Esophagus mucosa (tissue), 1 donor: ENCODE measurements around the gene LNX1. TPM values are rescaled to one million over a fixed set of nuclear protein-coding genes. Genes with fewer than 3 reads are reported as not detected.
A peak's percentile ranks its signal among the peaks of the same experiment; 100 is the strongest.

Source experiments
- ATAC-seq: fragments of 200-7000 bp; cut with Tn5 transposase; one replicate; pipeline ENCODE4 v1.9.1; 2020
- total RNA-seq: library from RNA; stranded (reverse); gene quantifications from one replicate; pipeline ENCODE4 v1.2.4, GENCODE V29; 2023
- donor health status: DM: yes; HTN: yes; CAD: no.

LNX1 gene
- total RNA-seq, 1 donor from 2014 or later, result 23.8 TPM

DNA sequence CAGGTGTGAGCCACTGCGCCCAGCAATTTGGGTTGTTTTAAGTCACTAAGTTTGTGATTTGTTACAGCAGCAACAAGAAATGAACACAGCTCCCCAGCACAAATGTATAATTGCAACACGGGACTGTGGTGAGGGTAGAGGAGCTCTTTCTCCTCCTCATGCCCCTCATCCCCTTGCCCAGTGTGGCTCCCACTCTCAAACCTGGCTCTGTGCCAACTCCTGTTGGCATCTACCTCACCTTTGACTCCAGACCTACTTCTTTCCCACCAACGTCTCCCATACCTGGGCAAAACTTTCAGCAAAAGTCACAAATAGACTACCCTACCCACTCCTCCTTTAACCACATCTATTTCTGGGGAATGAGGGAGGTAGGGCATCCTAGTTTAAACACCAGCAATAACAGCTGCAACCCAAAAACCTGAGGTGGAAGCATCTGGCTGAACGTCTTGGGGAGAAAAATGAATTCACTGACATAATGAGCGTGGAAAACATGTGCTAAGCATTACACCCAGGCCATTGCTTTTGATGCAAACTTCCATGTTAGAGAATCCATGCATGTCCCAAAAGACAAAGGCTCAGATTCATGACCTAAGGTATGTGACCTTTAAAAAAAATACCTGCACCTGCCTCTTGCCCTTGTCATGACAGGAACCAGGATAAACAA, 19.2 kb downstream of the LNX1 start:
- no peak for ATAC-seq

DNA sequence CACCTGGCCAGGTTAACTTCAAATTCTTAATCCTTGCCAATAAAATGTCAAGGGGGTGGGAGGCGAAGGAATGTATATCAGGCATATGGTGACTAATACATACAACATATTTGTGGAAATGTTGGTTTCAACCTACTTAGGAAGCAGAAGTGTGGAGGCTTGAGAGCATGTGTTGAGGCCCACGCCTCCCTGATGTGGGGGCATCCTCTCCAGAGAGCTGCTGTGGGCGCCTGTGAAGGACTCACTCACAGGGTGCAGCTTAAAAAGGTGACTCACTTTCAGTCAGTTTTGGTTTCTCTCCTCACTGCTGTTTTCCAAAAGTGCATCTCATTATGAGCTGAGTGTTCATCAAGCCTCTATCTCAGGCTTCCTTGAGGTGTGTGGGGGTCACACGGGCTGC, 27.5 kb downstream of the LNX1 start:
- peak; percentile 71 for ATAC-seq

DNA sequence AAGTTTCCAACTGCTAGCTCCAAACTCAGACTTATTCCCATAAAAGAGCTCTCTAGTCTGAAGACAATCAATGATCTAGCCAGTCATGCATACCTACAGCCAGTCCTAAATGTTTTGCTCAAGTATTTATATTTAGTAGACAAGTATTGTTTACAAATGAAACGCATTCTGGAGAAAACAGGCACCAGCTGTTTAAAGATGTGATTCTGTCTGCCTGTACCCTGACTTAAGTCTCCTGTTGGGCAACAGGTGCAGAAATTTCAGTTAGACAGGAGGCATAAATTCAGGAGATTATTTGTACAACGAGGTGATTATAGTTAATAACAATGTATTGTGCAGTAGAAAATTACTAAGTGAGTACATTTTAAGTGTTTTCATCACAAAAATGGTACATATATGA, 28.9 kb downstream of the LNX1 start:
- no peak for ATAC-seq

DNA sequence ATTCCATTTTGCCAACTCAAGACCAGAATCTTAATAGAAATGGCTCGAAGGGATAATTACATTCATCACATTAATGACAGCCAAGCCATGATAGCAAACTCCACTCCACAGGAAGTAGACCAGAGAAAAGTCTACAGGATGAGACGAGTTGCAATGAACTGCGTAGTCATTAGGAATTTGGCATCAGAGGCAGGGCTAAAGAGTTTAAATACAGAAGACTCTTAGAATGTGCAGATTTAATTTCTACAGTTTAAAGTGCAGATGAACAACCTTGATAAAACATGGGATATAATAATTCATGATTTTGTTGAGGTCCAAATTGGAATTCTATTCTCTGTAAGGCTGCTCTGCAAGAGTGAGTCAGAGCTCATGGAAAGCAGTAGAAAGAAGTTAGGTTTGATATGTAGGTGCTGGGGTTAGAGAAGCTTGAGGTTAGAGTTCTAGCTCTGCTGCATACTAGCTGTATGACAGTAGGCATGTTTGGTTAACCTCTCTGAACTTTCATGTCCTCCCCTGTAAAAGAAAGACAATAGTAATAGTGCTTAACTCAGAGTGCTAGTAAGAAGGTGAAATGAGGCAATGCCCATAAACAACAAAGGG, 32.2 kb downstream of the LNX1 start:
- peak; percentile 64 for ATAC-seq

DNA sequence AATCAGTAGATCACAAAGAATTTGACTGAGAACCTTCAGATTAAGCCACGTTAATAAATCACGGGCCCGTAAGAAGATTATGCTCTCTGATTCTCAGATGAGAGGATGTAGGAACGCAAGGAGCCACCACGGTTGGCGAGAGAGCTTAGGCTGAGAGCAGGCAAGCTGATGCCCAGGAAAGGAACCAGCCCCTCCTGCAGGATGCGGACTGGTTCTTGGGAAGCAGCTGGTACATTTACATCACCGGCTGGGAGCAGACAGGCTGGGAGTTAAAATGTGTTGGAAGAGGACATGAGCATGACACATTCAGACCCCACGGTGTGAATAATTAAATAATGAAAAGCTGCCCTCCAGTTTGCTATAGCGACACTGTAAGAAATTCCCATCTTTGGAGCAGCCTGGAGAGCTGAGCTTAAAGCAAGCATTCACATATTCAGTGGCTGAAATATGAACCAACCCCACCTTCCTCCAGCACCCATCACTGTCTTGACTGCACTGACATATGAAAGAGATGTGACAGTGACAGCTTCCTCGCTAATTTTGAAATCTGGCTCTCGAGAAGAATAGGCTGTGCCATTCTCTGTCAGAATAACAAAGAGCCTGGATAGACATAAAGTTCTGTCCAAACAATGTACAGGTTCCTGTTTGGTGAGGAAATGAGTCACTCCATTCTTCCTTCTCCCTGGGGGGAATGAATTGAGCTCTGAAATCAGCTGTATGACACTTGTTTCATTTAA, 33.1 kb downstream of the LNX1 start:
- peak; percentile 94 for ATAC-seq

DNA sequence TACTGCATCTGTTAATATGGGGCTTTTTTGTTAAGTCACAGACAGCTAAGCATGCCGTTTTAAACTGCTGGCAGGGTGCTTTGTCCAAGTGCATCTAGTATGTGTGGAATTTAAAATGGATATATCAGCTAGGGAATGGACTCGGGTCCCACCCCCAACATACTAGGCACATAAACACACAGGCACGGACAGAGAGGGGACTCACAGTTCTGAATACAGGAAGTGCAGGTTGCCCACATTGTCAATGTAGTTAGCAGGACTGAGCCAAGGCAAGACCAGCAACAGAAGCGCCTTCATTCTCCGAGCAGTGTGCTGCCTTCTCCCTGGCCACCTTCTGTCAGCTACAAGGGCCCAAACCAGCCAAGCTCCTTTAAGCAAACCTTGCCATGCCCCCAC, 33.6 kb downstream of the LNX1 start:
- no peak for ATAC-seq

DNA sequence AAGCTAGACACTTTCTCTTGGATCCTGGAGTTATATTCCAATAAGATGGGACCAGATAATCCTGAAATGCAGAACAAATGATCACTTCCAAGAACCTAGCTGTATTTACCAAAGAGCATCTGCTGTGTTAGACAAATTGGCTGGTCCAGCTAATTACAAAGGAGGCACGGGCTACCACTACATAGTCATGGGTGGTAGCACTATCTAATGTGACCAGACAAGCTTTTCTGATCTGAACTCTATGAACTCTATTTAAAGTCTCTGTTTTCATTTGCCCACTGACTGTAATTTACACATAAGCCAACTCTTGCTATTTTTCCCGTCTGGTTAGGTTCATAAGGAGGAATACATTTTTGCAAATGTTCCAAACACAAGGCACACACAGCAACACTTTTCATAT, 34.6 kb downstream of the LNX1 start:
- ATAC-seq, result no peak

DNA sequence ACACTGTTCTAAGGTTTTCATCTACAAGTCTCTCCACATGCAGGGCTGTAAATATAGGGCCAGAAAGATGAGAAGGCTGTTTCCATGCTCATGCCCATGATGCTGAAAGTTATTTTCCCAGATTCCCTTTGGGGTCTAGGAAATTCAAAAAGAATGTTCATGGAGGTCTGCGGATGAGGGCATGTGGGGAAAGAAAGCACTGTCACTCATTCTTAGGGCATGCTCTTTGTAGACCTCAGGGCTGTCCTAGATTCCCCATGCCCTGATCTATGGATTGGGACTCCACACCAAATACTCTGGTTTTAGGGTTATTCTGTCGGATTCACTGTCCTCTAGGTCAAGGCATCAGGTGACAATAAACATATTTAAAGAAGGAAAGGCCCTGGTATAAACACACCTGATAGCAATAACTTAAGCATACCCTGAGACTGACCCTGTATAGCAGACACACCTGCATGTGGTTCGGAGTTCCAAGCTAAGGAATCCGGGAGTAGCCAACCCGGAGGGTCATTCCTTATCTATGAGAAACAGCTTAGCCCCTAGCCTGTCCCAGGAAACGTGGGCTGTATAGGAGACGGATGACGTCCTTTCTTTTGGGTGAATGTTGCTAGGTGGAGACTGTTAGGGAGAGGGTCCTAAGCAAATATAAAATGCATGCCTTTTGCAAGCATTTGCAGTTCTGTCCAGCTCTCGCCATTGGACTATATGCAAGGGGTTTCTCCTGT, 37.6 kb downstream of the LNX1 start:
- no peak for ATAC-seq

DNA sequence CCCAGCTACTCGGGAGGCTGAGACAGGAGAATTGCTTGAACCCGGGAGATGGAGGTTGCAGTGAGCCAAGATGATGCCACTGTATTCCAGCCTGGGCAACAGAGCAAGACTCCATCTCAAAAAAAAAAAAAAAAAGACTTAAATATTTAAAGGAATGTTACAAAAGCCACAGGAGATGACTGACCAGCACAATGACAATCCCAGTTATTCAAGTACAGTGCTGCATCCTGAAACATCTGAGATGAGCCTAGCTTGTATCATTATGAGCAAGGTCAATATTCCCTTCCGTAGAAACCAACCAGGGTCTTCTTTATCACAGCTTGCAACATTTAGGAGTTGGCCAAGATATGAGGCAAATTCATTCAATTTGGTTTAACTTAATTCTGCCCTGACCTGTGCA, 38.6 kb downstream of the LNX1 start:
- ATAC-seq, result no peak

DNA sequence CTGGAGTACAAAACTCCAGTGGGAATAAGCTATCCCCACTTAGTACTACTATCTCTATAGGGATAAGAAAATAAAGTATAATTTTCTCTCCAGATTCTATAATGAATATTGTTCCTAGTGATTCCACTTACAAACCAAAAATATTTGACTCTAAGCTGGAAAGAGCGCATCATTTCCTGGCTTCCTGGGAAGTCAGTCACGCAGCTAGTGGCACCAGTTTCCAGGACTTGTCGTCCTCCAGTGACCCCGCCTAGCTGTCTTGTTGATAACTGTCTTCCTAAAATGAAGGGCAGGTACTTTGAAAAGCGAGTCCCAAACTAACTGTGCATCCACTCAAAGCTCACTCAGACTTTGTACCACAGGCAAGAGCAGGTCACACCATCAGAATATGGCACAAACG, 39.3 kb downstream of the LNX1 start:
- ATAC-seq, result no peak

DNA sequence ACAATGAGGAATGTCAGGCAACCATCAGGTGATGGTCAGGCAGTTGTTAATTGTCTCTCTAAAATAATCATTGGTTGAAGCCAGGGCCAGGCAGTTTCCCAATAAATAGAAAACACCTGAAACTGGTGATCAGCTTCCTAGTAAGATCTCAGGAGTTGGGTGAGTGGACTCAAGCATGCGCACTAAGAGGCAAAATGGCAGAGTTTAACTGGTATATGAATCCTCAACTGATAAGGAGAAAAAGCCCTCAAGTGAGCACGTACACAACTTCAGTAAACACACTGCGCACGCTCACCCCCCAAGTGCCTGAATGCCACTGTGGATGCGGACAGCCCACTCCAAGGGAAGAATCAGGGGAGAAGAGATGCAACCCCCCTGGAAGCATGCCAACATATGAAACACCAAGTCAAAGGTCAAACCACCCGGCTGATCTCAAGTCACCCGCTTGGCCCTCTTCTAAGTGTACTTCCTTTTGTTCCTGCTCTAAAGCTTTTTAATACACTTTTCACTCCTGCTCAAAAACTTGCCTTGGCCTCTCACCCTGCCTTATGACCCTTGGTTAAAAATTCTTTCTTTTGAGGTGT, 39.9 kb downstream of the LNX1 start:
- ATAC-seq, result no peak

DNA sequence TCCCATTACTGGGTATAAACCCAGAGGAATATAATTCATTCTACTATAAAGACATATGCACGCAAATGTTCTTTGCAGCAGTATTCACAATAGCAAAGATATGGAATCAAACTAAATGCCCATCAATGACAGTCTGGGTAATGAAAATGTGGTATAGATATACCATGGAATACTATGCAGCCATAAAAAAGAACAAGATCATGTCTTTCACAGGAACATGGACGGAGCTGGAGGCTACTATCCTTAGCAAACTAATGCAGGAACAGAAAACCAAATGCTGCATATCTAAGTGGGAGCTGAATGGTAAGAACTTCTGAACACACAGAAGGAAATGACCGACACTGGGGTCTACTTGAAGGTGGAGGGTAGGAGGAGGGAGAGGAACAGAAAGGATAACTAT, 42.6 kb downstream of the LNX1 start:
- no peak for ATAC-seq

DNA sequence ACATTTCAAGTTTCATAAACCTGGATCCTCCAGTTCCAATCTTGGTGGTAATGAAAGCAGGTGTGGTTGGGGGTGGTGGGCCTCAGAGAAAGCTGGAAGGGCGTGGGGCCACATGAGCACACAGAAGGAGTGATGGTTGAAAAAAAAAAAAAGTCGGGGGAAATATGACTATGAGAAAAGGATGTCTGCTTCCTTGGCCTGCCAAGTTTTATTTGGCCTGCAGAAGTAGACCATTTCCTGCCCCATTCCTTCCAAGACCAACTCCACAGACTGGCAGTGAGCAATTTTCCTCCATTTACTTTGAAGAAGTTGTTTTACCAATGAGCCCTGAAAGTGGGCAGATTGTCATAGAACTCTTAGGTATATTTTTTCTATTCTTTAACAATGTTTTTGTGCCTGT, 43.3 kb downstream of the LNX1 start:
- ATAC-seq, result no peak

DNA sequence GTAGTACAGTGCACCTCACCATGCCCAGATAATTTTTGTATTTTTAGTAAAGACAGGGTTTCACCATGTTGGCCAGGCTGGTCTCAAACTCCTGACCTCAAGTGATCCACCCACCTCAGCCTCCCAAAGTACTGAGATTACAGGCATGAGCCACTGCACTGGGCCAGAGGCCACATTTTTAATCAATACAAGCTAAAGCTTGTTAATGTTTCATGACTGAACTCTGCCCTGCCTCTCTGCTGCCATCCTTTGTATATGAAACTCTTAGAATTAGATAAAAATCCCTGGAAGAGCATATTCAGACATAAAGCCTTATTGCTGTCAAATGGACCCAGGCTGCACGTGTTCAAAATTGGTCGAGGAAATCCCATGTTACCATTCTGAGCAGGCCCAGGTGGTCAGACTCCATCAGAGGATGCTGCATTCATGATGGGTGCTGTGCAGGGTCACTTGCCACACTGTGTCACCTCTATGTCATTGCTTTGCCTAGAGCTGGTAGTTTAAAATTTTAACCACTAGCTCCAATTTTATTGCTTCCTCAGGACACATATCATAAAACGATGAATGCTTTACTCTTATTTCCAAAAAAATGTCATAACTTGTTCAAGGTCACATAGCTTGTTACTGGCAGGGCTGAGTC, 45.2 kb downstream of the LNX1 start:
- no peak for ATAC-seq

DNA sequence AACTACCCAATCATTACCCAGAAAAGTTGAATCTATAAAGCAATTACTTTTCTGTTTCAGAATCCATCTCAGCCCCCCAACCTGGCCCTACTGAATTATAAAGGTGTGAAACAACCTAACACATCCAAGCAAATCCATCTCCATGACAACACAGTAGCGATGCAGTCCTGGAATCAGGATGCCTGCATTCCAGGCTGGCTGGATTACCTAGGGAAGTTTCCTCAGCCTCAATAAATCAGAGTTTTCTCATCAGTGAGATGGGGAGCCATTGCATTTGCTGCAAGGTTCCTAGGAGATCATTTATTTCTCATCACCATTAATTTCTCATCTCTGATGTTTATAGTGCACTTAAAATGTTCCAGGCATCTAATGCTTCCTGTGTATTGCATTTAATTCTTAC, 46.0 kb downstream of the LNX1 start:
- ATAC-seq, result no peak

DNA sequence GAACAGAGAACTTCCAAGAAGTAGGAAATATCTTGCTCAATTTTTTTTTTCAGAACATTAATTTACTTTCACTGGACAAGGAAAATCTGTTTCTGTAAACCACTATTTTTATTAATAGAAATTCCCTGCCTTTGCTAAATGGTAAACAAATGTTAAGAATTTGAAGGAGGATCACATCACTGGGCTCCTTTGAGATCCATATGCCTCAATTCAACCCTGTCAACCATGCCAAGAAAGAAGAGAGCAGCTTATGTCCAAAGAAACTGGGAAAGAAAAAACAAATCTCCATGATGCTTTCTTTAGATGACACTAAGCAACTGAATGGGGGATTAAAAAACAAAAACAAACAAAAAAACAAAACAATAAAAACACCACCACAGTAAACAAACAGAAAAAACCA, 47.7 kb downstream of the LNX1 start:
- no peak for ATAC-seq

DNA sequence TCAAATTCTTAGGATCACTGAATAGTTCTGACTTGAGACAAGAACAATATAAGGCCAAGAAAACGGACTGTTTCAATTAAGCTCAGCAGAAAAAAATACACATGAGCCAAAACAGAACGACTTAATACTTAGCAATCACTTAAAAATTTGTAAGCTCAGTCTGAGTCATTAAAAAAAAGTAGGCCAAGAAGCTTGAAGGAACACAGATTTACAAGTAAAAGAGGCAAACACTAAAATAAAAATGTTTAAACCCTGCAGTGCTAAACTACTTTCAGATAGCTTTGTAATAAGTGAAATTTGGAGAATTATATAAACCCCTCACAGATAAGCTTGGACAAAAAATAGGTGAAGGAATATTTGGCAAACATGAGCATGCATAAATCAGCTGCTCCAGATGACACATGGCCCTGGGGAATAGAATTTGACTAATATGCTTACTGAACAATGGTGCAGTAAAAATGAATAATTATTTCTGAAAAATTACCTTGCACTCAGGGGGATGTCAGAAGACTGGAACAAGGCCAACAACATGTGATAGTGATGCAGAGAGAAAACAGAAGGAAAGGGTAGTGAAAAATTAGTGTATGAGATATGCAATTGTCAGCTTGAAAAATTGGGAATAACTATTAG, 49.6 kb downstream of the LNX1 start:
- no peak for ATAC-seq

DNA sequence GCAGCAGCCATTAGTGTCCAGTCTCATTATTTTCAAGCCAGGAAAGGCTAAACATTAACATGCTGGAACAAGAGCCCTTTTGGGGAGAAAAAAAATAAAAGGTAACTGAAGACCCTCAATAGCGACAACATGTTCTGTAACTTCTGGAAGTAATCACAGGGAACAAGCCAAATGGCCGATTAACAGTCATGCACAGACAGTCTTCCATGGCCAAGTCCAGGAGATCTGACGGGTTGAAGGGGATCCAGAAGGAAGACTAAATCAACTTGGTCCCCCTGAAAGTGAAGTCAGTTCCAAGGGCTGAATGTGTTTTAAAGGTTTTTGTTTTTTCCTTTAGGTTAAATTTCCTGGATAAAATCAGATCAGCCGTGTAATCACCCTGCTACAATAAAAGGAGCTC, 52.5 kb downstream of the LNX1 start:
- no peak for ATAC-seq

DNA sequence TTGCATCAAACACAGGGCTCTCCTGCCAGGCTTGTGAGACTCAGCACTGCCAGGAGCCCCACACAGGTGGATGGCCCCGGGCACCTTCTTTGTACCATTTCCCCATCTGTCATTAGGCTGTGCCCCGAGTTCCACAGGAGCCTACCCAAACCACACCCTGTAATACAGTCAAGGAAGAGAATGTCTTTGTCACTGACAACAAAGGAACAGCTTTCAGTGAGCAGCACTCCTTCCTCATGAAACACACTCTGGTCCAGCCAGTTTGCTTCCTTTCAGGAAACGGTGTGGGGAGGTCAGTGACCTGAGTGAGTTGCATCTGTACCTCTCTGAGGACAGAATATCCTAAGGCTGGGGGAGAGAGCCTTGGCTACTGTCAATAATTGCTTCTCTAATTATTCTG, 53.7 kb downstream of the LNX1 start:
- peak; percentile 98 for ATAC-seq

DNA sequence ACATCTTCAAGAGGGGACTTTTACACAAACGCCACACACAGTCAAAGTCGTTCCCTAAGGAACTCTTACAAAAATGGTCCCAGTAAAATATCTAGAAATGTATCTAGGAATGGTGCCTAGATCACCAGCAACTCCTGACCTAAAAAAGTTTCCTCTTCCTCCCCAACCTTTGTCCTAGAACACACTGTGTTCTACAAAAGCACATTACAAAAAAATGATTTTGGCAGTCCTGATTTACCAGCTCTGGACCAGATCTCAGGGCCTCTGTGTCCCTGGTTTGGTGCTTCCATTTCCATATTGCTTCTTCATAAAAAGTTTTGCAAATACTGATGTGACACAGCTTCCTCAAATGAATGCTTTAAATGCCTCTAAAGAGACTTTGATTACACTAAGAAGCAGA, 55.0 kb downstream of the LNX1 start:
- ATAC-seq, result no peak

DNA sequence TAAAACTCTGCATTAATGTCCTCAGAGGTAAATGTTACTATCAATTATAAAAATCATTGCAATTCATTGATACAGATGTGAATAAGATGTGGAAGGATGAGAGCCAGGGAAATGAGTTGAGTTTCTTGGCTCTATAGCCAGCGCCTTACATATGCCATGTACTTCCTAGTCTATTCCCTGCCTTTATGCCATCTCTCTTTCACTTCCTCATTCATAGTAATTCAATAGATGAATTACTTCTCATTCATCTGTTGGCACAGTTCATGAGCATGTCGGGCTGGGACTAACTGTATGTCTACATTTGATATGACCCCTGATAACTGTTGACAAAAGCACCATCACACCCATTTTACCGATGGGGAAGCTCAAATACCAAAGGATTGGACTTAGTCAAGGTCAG, 55.7 kb downstream of the LNX1 start:
- ATAC-seq, result no peak

DNA sequence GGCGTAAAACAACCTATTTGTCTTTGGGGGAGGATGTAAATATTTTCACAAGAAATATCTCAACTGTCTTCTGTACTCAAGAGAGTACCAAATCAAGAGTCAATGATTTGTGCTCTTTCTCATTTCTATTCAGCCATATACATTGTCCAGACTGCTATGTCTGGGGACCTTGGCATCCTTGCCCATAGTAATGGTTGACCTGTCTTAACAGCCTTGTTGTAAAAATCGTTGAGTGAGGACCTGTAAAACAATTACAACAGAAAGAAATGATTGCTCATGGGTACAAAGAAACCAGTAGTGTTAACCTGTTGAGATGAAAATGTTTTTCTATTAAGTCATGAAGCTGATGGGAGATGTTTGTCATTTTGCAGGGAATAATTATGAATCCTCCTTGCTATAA, 56.6 kb downstream of the LNX1 start:
- no peak for ATAC-seq
